Pancreas (tissue), 10 donors: ENCODE data around the gene SNAP47. TPM values are rescaled to one million over a fixed set of nuclear protein-coding genes. Genes with fewer than 3 reads are reported as not detected.
A peak's percentile ranks its signal among the peaks of the same experiment; 100 is the strongest.

ENCODE experiments used
- ATAC-seq, 4 donors: fragments of 200-7000 bp; cut with Tn5 transposase; one replicate each; pipeline versions ENCODE4 v1.8.0 to v1.9.1; 2020; ENCODE audit warnings: mild to moderate bottlenecking in 4 of 4, moderate library complexity in 4 of 4
- DNase-seq, 6 donors: peaks; one replicate each; pipeline ENCODE4 v3.0.0-alpha.2; 2020
- FAIRE-seq: peaks from 2 replicates; lab custom pipeline; 2012; peaks lifted over from hg19 to GRCh38; lab: Jason Lieb, UNC
- H3K27ac ChIP-seq, 4 donors: fragments of 200-600 bp; sonication (generic); 1 replicate in 3 of 4; 2 replicates in 1 of 4; pipeline versions ENCODE4 v1.5.0 to v1.8.0; 2020
- H3K27me3 ChIP-seq, 4 donors: fragments of 200-600 bp; one replicate each; pipeline ENCODE4 v1.8.0; 2021
- H3K36me3 ChIP-seq, 3 donors: fragments of 200-600 bp; sonication (generic) in 1 of 3; one replicate each; pipeline versions ENCODE4 v1.5.0 to v1.8.0; 2020 to 2021
- H3K4me1 ChIP-seq, 3 donors: fragments of 200-600 bp; one replicate each; pipeline ENCODE4 v1.8.0; 2021
- H3K4me3 ChIP-seq, 4 donors: fragments of 200-600 bp; sonication (generic) in 2 of 4; one replicate each; pipeline versions ENCODE4 v1.5.0 to v1.8.0; 2020 to 2021
- H3K9me3 ChIP-seq, 4 donors: fragments of 200-600 bp; one replicate each; pipeline ENCODE4 v1.8.0; 2021
- CTCF ChIP-seq, 4 donors: fragments of 200-600 bp; sonication (generic) in 3 of 4; IDR thresholded peaks; one replicate each; pipeline versions ENCODE4 v1.5.0 to v1.8.0; 2021; ENCODE audit warnings: antibody characterized with exemption in 4 of 4
- WGBS, 2 donors: extraction: QIAGEN DNeasy Blood & Tissue Kit; methylation state at CpG; one replicate each; pipeline ENCODE4 v1.1.7; 2013; 5-methylcytosine and 5-hydroxymethylcytosine counted together
- intact Hi-C, 3 donors: fragments of 100-400 bp; cut with DNase I; formaldehyde crosslinking; loops; one replicate each; pipeline versions ENCODE4 v1.11.1 to v1.14.2; 2022
- polyA plus RNA-seq, 2 donors: library from polyadenylated mRNA; stranded (reverse); fragments of 200-250 nt; gene quantifications; one replicate each; pipeline ENCODE4 v1.2.3, GENCODE V29; 2013
- total RNA-seq, 6 donors: library from RNA; stranded (reverse); fragmentation: NEBNext Ultra II Directional in 4 of 6; extraction: Animal tissue kit (Norgen Biotek cat#: 25700) in 4 of 6; gene quantifications; one replicate each; pipeline versions ENCODE4 v1.2.1 to v1.2.4, GENCODE V29; 2021 to 2023
- donor health status: healthy with polysubstance abuse.
- donor health status: DM: no; HTN: no; CAD: no; lungs with moderate emphysema.
- donor health status: DM: no; HTN: no; CAD: no.
- donor health status: control.
- donor health status: control.
- donor health status: Bipolar disorder and iron deficiency.
- donor health status: DM: yes; HTN: yes; CAD: no.
- donor health status: DM: no; HTN: no; CAD: no.
- donor health status: DM: no; HTN: no; CAD: no.
- donor health status: DM: yes; HTN: yes; CAD: no.

Gene SNAP47
- total and polyA plus RNA-seq, 8 donors: 12.3 to 21.5 (median 14.7) TPM

- intact Hi-C loops: no loop called here
- H3K36me3 ChIP-seq: no peaks in the 10 kb centered on the region
- H3K9me3 ChIP-seq: no peaks in the 10 kb centered on the region
- peak in 1 of 6 donors; percentile 62 for DNase-seq
- H3K27ac ChIP-seq: no peak overlapping the region
- no peaks in the 10 kb centered on the region for H3K27me3 ChIP-seq
- peaks cover 4 to 6% (median 5%) of the 10 kb centered on the region in 3 donors for H3K4me1 ChIP-seq
- H3K4me3 ChIP-seq: no peak overlapping the region
- TF ChIP-seq CTCF (IDR thresholded peaks at IDR 0.05): no peak
- 94 to 95% methylated on average over 15 of the region's 15 CpGs for WGBS, 2 donors
- no peak for ATAC-seq
- FAIRE-seq: no peak
Observed at GRCh38 chr1:227781314-227781930, 46.2 kb downstream of the SNAP47 start.

GRCh38 chr1:227782226-227782625 is 47.0 kb downstream of the SNAP47 start:
- no peak for DNase-seq
- no peak for FAIRE-seq

GRCh38 chr1:227785094-227785804 is 50.0 kb downstream of the SNAP47 start:
- Histone ChIP-seq H3K27ac (no peak overlapping the region), H3K4me1 (peaks cover 5 to 14% (median 13%) of the 10 kb centered on the region in 3 donors), H3K36me3 (no peaks in the 10 kb centered on the region), H3K27me3 (no peaks in the 10 kb centered on the region), H3K9me3 (no peaks in the 10 kb centered on the region), H3K4me3 (no peak overlapping the region)
- DNase-seq (no peak), ATAC-seq (no peak), FAIRE-seq (no peak)
- no peak for TF ChIP-seq CTCF (IDR thresholded peaks at IDR 0.05)
- WGBS, 2 donors: 93% methylated on average over 13 of the region's 13 CpGs
- intact Hi-C loops: no loop called here

More at GRCh38 chr1:227782226-227782625, 47.0 kb downstream of the SNAP47 start:
- no peaks in the 10 kb centered on the region for H3K27me3 ChIP-seq
- no peaks in the 10 kb centered on the region for H3K36me3 ChIP-seq
- TF ChIP-seq CTCF (IDR thresholded peaks at IDR 0.05): no peak
- ATAC-seq: no peak
- WGBS, 2 donors: 87 to 90% methylated on average over 4 of the region's 4 CpGs
- H3K27ac ChIP-seq: no peak overlapping the region
- H3K4me1 ChIP-seq: peaks cover 5 to 13% (median 13%) of the 10 kb centered on the region in 3 donors
- no peak overlapping the region for H3K4me3 ChIP-seq
- intact Hi-C loops: no loop called here
- H3K9me3 ChIP-seq: no peaks in the 10 kb centered on the region

- intact Hi-C loops: no loop called here
- no peak for ATAC-seq
- no peak for FAIRE-seq
- H3K27me3 ChIP-seq: no peaks in the 10 kb centered on the region
- no peak overlapping the region for H3K27ac ChIP-seq
- H3K36me3 ChIP-seq: no peaks in the 10 kb centered on the region
- H3K4me1 ChIP-seq: peaks cover 5 to 14% (median 13%) of the 10 kb centered on the region in 3 donors
- 39 to 46% methylated on average over 19 of the region's 19 CpGs for WGBS, 2 donors
- TF ChIP-seq CTCF (IDR thresholded peaks at IDR 0.05): no peak
- H3K4me3 ChIP-seq: peak overlapping the region in 2 of 4 donors; percentile 67 to 74
- H3K9me3 ChIP-seq: no peaks in the 10 kb centered on the region
- peak in 2 of 6 donors; percentile 31 to 40 for DNase-seq
Observed at GRCh38 chr1:227785805-227786671, 50.8 kb downstream of the SNAP47 start.
